Breast epithelium (tissue), 3 donors: ENCODE measurements around the gene UBE2O.

ENCODE experiments used
- POLR2AphosphoS5 ChIP-seq, 3 donors: sonication (generic); formaldehyde crosslinking; IDR thresholded peaks; one replicate each; pipeline ENCODE4 v1.6.1; 2017; ENCODE audit warnings: antibody characterized with exemption in 3 of 3
- TF ChIP-seq, protein P1 (sequence below), 3 donors: fragments of 450-650 bp; IDR thresholded peaks; one replicate each; pipeline ENCODE4 v1.5.1; 2016 to 2017; ENCODE audit warnings: antibody characterized with exemption in 3 of 3, mild to moderate bottlenecking in 3 of 3, moderate library complexity in 3 of 3

GRCh38 chr17:76499267-76499667, 46.3 kb upstream of the UBE2O start:
- TF ChIP-seq, protein P1, sequence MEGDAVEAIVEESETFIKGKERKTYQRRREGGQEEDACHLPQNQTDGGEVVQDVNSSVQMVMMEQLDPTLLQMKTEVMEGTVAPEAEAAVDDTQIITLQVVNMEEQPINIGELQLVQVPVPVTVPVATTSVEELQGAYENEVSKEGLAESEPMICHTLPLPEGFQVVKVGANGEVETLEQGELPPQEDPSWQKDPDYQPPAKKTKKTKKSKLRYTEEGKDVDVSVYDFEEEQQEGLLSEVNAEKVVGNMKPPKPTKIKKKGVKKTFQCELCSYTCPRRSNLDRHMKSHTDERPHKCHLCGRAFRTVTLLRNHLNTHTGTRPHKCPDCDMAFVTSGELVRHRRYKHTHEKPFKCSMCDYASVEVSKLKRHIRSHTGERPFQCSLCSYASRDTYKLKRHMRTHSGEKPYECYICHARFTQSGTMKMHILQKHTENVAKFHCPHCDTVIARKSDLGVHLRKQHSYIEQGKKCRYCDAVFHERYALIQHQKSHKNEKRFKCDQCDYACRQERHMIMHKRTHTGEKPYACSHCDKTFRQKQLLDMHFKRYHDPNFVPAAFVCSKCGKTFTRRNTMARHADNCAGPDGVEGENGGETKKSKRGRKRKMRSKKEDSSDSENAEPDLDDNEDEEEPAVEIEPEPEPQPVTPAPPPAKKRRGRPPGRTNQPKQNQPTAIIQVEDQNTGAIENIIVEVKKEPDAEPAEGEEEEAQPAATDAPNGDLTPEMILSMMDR (IDR thresholded peaks at IDR 0.05), result no peak
- no peak for TF ChIP-seq POLR2AphosphoS5 (IDR thresholded peaks at IDR 0.05)
